Measurements from ENCODE around the gene COBL.

Gene COBL

DNA sequence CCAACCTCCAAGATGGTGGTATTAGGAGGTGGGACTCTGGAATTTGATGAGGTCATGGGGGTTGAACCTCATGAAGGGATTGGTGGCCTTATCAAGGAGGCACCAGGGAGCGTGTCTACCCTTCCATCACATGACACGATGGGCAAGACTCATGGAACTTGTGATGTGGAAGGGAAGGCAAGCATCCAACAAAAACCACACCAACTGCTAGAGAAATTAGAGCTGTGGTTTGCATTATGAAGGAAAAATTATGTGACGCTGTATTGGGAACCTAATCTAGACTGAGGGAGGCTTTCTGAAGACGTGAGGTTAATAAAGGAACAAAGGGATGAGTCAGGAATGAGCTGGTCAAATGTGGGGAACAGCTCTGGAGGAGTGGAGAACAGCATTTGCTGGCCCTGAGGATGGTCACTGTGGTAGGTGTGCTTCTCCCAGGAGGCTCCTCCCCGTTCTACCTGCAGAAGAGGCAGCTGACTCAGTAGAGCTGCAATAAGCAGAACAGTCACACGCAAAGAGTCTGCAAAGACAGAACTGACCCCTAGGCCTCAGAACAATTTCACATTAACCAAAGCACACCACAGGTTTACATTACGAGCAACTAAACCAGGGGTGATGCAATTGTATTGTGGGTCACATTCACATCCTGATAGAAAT, 297.3 kb downstream of the COBL start:
- no peak overlapping the region for H3K4me3 ChIP-seq (ENCODE audit: low read depth, low read length)
- peak; percentile 97 for DNase-seq (ENCODE audit: low read depth)
- TF ChIP-seq, protein P1, sequence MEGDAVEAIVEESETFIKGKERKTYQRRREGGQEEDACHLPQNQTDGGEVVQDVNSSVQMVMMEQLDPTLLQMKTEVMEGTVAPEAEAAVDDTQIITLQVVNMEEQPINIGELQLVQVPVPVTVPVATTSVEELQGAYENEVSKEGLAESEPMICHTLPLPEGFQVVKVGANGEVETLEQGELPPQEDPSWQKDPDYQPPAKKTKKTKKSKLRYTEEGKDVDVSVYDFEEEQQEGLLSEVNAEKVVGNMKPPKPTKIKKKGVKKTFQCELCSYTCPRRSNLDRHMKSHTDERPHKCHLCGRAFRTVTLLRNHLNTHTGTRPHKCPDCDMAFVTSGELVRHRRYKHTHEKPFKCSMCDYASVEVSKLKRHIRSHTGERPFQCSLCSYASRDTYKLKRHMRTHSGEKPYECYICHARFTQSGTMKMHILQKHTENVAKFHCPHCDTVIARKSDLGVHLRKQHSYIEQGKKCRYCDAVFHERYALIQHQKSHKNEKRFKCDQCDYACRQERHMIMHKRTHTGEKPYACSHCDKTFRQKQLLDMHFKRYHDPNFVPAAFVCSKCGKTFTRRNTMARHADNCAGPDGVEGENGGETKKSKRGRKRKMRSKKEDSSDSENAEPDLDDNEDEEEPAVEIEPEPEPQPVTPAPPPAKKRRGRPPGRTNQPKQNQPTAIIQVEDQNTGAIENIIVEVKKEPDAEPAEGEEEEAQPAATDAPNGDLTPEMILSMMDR (IDR thresholded peaks at IDR 0.05; ENCODE audit: low read depth, low read length, missing control alignments), result no peak
- in situ Hi-C loops (cut with HindIII; ENCODE audit: low sequenced_read_pairs), result no loop called here

DNA sequence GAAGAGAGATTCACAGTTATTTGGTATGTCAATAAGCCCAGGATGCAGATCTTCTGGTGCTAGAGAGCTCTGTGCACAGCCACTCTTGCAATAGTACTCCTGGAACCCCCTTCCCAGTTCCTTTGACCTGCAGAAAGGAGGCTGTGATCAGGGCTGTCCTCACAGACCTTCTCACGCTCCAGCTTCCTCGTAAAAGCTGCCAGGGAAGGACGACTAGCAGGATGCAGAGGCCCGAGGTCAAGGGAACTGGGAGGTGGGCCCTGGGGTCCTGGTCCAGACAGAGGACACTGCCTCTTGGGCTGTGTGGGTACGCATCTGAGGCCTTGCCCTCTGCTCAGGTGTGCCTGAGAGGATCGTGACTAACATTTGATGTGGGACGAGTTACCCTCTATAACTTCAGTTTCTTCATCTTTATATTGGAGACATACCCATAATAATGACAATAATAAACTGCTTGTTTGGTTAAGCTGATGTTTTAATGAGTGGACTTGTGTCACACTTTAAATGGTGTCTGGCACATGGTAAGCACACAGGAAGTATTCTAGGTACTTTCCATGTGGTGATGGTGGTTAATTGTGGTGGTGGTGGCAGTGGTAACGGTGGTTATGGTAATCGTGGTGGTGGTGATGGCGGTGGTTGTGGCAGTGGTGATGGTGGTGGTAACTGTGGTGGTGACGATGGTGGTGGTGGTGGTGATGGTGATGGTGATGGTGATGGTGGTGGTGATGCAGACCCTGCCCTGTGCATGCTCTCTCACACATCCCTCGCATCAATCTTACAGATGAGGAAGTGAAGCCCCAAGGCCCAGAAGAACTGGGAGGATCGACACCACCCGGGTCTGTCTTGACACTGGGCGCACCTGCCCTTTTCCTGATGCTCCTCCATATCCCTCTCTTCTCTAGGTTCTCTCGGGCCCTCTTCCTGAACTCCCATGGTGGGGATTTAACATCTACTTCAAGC, 298.8 kb downstream of the COBL start:
- in situ Hi-C loops (cut with HindIII; ENCODE audit: low sequenced_read_pairs), result no loop called here
- no peak for DNase-seq (ENCODE audit: low read depth)
- TF ChIP-seq, protein P1 (IDR thresholded peaks at IDR 0.05; ENCODE audit: low read depth, low read length, missing control alignments), result no peak
- no peak overlapping the region for H3K4me3 ChIP-seq (ENCODE audit: low read depth, low read length)

DNA sequence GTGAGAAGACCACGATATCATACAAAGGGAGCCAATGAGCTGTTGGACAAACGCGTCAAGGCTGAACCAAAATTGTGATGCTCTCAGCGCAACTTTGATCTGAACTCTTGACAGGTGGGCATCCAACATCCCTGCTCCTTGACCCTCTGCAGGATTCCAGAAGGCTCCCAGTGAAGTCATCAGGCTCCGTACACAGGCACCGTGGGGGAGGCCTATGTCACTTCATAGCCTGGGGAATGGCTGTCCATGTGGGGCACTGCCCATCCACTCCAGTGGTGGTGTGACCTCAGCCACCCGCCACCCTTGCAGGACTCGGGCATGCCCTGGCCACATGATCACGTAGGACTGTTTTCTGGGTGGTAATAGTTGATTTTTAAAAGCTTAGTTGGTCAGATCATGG, 300.1 kb downstream of the COBL start:
- TF ChIP-seq, protein P1 (IDR thresholded peaks at IDR 0.05; ENCODE audit: low read depth, low read length, missing control alignments), result no peak
- in situ Hi-C loops (cut with HindIII; ENCODE audit: low sequenced_read_pairs), result no loop called here
- DNase-seq (ENCODE audit: low read depth), result no peak
- H3K4me3 ChIP-seq (ENCODE audit: low read depth, low read length), result no peak overlapping the region

DNA sequence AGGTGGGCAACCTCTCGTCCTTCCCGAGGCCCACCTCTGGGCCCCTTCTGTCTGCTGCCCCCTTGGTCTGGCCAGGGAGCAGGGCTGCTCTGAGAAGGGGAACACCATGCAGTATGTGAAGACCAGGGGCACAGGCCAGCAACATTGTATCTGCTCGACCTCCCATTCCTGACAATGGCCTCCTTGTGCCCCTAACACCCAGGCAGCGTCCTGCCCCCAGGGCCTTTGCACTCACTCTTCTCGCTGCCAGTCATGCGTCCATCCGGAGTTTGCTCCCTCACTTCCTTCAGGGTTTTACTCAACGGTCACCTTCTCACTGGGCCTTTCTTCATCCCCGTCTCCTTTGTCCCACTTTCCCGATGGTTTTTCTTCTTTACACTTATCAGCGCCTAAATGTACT, 301.0 kb downstream of the COBL start:
- TF ChIP-seq, protein P1 (IDR thresholded peaks at IDR 0.05; ENCODE audit: low read depth, low read length, missing control alignments), result no peak
- in situ Hi-C loops (cut with HindIII; ENCODE audit: low sequenced_read_pairs), result no loop called here
- no peak for DNase-seq (ENCODE audit: low read depth)

DNA sequence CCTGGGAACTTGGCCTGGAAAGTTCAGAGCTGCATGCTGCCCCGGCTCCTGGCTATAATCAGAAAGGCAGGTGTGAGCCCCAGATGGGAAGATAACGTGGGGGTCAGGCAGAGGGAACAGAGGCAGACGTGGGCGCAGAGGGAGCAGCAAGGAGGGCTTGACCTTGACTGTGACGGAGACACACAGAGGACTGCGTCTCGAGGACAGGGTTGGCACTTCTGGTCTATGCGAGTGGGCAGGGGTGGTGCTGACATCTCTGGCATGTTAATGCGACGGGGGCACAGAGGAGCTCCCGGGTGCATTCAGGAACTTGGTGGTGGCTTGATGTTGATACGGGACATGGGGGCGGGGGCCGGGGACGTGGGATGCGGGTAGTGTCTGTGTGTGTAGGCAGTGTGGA, 301.8 kb downstream of the COBL start:
- in situ Hi-C loops (cut with HindIII; ENCODE audit: low sequenced_read_pairs), result no loop called here
- TF ChIP-seq, protein P1 (IDR thresholded peaks at IDR 0.05; ENCODE audit: low read depth, low read length, missing control alignments), result no peak
- H3K4me3 ChIP-seq (ENCODE audit: low read depth, low read length), result no peak overlapping the region
- no peak for DNase-seq (ENCODE audit: low read depth)

More for the DNA sequence above, 301.0 kb downstream of the COBL start:
- no peak overlapping the region for H3K4me3 ChIP-seq (ENCODE audit: low read depth, low read length)

DNA sequence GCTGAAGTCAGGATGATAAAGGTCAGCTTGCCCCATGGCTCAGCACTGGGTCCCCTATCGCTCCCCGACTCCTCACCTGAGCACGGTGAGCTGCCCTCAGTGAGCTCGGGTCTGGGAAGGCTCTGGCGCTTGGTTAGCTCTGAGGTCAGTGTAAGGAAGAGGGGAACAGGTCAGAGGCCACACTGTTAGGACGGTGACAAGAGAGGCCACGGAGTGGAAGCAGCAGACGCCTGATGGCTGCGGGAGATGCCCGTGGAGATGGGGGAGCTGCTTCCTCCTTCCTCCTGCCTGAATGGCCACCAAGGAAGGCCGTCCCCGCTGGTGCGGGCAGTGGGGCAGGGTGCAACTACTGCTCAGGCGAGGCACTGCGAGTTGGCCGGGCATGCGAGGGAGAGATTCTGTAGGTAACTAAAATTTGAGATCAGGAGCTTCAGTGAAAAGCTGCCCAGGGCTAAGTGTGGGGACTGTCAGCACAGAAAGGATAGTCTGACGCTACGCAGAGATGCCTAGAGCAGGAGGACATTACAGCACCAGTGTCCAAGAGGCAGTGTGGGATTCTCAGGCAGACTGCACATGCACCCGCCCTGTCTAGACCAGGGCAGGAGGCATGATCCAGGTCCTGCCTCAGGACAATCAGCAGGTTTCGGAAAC, 302.6 kb downstream of the COBL start:
- TF ChIP-seq, protein P1 (IDR thresholded peaks at IDR 0.05; ENCODE audit: low read depth, low read length, missing control alignments), result no peak
- no peak overlapping the region for H3K4me3 ChIP-seq (ENCODE audit: low read depth, low read length)
- no peak for DNase-seq (ENCODE audit: low read depth)
- in situ Hi-C loops (cut with HindIII; ENCODE audit: low sequenced_read_pairs), result no loop called here
